Activated naive CD4-positive, alpha-beta T cell treated with Interleukin-2 at 50 U/mL for 16 hours (primary cell): Measurements from ENCODE around the gene ABLIM2.

Experiments
- DNase-seq: peaks from one replicate; pipeline ENCODE4 v3.0.0-alpha.2; 2020

ABLIM2 gene

DNA sequence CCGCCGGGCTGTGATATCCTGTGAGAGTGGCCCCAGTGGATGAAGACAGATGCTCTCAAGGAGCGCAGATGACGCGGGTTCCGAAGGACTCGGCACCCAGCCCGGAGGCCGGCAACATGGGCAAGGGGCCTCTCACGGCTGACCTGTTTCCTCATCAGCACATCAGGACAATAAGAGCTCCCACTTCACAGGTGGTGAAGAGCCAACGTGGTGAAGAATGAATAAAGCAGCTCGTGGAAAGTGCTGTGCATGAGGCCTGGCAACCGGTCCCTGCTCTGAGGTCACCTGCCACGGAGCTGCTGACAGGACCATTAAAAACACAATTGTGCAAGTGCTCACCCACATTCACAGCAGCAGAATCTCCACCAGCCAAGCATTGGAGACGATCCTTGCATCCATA lies 22.9 kb downstream of the ABLIM2 start:
- DNase-seq, result no peak

DNA sequence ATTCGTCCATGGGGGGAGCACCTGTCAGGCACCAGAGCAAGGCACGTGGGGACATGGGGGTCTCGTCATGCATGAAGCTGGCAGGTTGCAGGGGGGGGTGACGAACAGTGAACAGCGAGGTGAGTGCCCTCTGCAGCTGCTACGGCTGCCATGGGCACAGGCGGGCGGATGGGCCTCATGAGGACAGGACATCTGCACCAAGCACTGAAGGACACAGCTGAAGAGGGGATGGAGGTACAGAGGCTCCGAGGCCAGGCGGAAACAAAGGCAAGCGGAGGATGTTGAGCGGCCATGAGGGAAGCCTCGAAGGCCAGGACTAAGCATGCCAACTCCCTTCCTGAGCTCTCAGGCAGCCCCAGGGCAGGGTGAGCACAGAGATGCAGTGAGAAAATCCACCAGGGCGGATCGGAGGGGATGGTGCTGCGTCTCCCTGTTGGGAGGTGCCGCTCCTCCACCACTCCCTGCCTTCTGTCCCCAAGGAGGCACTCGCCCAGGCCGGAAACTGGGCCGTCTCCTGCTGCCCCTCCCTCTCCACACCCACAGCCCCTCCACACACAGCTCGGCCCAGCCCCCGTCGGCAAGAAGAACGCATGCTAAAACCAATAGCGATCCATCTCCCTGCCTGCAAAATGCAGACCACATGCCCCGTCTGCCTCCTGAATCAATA lies 24.6 kb downstream of the ABLIM2 start:
- no peak for DNase-seq

DNA sequence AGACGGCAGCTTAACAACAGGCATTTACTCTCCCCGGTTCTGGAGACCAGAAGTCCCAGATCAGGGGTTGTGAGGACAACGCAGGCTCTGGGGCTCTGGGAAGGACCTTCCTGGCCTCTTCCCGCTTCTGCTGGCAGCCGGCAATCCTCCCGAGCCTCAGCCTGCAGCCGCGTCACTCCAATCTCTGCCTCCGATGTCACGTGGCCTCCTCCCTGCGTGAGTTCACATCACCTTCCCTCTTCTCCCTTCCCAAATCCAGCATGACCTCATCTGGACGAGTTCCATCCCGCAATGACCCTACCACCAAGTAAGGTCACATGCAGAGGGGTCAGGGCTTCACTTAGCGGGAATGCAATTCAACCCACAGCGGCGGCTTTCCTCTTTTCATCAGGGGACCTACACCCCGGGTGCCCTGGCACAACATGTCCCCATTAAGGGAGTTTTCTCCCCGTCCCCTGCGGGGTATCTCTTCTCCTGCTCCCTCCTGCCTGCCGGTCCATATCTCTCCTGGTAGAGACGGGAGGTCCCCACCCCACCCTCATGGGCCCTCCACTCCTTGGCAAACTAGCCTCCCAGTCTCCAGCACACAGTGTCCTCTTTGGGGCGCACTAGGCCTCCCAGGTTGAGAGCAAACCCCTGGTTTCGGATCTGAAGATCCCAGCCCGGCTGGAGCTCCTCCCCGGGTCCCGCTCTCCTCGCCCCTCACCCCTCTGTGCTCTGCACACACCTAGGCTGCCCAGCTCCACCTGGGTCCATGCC lies 25.5 kb downstream of the ABLIM2 start:
- no peak for DNase-seq

DNA sequence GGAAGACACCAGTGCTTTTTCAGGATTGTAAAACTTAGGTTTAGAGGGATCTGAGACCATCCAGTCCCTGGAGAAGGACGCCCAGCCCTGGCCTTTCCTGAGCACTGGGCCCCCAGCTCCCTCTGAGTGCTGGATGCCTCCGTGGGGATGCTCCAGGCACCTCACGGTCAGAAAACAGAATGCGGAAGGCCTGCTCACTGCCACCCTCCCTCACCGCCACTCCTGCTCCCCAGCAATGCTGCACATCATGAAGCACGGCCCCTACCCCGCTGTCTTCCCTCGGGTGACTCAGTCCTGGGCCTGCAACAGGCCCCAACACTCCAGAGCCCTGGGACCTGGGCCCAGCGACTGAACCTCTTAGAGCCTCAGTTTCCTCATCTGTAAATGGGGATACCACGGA lies 26.2 kb downstream of the ABLIM2 start:
- DNase-seq, result no peak

DNA sequence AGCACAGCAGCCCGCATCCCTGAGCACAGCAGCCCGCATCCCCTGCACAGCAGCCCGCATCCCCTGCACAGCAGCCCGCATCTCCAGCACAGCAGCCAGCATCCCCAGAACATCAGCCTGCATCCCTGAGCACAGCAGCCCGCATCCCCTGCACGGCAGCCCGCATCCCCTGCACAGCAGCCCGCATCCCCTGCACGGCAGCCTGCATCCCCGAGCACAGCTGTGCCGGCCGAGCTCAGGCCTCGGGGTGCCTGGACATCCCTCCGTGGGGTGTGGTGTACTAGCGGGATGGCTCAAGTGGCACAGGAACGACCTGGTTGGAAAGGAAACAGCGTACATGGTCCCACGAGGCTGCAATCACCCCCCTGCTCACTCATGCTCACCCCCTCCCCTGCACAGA lies 26.8 kb downstream of the ABLIM2 start:
- no peak for DNase-seq

DNA sequence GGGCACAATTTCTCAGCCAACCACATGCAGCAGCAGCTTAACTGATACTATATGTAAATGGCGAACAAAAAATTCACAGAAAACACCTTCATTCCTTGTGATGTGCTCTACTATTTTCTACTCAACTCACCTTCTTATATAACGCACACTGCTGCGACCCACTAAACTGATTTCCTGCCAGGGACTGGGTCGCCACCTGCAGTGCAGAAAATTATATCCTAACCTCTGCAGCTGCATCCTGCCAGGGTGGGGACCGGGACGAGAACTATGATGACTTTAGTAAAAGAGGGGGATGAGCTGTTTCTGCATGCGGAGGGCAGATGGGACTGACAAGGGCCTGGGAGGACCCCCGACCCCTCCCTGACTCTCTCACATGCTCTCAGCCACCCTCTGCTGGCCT lies 27.4 kb downstream of the ABLIM2 start:
- no peak for DNase-seq

DNA sequence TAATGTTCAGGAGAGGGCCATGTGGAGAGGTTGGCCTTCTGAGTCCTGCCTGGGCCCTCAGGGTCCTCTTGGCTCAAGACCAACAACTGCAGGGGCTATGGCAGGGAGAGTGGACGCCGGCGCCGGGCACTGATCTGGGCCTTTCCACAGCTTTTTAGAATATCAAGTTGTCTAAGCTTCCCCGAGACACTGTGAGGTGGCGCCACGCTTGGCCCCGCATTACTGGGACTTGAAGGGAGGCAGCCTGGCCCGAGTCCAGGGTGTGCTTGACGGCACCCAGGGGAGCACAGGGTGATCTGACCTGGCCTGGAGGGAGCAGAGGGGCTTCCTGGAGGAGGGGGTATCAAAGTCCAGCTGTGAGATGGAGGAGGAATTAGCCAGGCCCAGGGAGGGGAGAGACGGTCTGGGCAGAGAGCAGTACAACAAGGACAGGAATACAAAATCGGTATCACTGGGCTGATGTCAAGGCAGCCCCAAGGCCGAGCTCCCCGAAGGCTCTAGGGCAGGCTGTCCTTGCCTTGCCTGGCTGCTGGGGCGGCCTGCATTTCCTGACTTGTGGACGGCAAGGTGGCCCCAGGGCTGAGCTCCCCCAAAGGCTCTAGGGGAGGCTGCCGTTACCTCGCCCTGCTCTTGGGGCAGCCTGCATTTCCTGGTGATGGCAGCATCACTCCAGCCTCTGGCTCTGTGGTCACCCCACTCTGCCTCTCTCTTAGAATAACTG lies 28.1 kb downstream of the ABLIM2 start:
- no peak for DNase-seq

DNA sequence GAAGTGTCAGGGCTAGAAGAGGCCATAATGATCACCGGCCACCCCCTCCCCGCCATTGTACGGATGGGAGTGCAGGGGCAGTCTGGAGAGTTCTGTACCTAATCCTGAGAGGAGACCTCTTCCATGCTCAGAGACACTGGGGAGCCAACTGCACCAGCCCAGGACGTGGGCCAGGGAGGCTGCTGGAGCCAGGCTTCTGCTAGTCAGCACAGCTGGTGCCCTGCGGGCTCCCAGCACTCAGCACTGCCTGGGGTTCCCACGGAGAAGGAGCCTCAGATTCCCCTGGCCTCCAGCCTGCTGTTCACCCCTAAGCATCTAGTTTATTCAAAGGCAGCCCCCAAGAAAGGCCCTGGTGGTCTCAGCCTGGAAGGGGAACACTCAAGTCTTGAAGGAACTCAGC lies 28.8 kb downstream of the ABLIM2 start:
- no peak for DNase-seq

DNA sequence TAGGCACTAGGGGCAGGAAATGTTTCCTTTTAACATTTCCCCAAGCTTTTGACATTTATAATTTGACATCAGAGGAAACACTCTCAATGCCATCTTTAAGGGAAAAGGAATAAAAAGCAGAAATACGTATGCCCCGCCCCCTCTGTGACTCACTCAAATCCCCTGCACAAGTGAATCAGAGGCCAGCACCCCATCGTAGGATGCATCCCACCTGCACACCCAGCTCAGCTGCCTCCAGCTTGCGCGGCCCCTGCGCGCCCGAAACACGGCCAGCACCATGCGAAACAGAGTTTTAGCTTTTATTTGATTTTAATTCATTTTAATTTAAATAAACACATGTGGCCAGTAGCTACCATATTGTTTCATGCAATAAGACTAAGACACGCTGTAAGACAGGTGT lies 29.5 kb downstream of the ABLIM2 start:
- DNase-seq, result no peak

DNA sequence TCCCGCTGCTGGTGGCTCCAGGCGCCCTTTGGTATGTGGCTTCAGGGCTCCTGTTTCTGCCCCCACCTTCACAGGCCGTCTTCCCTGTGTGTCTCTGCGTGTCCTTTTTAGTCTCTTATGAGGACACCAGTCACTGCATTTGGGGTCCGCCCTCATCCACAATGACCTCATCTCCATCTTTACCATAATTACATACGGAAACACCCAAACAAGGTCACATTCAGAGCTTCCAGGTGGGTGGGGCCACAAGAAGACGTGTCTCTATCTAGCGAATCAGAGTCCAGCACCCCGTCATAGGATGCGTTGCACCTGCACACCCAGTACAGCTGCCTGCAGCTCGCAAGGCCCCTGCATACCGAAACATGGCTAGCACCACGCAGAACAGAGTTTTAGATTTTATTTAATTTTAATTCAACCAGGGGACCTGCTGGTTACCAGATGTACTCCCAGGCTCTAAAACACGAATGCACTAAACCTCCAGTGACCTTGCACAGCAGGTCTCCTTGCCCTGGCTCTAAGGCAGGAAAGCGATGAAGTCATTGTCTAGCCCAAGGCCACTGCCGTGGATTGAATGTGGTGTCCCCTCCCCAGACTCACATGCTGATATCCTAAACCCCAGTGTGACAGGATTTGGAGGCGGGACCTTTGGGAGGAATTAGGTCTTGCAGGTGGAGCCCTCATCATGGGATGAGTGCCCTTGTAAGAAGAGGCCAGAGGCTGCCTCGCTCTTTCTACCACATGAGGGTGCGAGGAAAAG lies 30.3 kb downstream of the ABLIM2 start:
- DNase-seq, result no peak

DNA sequence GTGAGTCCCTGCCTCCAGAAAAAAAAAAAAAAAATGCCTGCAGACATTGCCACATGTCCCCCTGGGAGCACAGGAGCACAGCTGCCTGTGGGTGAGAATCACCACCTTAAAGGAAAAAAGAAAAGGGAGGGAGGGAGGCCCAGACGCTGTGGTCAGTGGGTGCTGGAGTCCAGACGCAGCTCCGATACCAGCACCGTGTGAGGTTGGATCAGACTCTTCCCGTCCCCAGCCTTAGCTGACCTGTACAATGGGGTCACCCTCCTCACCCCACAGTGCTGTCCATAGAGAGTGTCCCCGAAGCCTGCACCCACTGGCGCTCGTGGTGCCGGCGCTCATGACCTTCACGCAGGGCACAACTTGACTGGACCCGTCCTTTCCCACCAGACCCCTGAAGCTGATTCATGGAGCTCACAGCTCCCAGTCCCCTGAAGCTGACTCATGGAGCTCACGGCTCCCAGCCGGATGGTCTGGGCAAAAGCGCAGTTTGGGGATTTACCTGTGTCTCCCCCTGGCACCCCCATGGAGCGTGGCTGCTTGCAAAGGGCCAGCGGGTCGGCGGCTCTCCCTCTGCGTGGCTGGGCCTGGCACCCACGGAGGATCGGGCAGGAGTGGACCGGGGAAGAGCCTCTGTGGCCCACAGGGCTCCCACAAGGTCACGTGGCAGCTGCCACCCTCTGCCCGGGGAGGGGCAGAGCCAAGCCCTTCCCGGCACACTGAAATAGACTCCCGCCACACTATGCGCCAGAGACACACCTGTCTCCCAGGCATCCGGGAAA lies 31.4 kb downstream of the ABLIM2 start:
- no peak for DNase-seq

DNA sequence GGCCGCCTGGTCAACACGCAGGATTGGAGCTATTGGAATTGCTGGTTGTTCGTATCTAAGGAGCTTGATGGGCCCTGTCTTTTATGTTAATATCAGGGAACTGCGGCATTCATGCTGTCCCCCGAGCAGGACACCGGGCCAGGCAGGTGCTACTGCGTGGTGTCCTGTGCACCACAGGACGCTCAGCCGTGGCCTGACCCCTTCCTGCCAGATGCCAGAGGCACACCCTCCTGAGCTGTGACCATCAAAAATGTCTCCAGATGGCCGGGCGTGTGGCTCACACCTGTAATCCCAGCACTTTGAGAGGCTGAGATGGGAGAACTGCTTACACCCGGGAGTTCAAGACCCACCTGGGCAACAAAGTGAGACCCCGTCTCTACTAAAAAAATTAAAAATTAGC lies 32.1 kb downstream of the ABLIM2 start:
- no peak for DNase-seq

DNA sequence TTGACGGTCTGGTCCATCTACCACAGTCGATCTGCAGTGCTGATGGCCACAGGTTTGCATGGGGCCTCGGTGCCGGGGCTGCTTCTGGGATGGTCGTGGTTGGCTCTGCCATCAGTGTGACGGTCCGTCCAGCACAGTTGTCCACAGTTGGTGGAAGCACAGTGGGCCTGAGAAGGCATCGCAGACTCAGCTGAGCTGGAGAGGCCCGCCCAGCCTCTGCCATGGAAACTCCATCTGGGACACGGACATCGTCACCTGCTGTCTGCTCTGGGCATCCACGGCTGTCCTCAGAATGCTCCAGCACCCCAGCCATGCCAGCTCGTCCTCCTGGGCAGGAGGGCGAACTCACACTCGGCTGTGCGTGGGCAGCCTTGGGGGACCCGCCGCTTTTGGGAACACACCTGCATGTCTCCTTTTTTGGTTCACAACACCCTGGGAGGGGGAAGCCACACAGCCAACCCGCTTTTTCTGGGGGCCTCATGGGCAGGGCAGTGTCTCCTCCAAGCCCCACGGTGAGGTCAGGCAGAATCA lies 33.0 kb downstream of the ABLIM2 start:
- DNase-seq, result no peak

DNA sequence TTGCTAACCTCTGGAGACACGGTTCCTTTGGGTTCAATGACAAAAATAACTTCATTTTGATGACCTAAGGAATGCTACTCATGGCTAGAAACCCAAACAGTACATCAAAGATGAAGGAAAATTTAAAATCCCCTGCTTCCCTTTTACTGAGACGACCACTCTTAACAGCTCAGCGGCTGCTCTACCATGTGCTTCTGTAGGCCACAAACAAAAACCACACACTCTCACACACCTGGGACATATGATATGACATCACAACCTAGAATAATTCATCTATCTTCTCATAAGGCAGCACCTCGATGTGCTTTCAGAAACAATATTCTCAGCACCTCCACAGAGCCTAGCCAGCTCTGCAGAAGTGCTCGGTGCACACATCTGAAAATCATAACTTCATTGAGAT lies 34.7 kb downstream of the ABLIM2 start:
- DNase-seq, result no peak

DNA sequence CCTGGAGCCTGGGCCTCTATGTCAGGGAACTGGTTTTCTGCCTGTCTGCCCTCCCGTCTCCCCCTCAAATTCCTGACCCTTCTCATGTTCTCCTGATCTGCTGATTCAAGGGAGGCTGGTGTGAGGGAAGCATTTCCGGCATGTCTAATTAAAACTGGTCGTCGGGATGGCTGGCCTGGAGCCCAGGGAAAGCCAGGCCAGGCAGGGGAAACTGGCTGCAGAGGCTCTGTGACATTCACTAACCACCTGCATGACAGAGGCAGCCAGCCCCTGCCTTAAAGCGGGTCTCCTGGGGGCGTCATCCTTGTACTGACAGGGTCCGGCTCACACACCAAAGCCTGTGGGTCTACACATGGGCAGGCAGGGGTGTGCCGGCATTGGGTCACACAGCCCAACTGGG lies 35.2 kb downstream of the ABLIM2 start:
- DNase-seq, result no peak

DNA sequence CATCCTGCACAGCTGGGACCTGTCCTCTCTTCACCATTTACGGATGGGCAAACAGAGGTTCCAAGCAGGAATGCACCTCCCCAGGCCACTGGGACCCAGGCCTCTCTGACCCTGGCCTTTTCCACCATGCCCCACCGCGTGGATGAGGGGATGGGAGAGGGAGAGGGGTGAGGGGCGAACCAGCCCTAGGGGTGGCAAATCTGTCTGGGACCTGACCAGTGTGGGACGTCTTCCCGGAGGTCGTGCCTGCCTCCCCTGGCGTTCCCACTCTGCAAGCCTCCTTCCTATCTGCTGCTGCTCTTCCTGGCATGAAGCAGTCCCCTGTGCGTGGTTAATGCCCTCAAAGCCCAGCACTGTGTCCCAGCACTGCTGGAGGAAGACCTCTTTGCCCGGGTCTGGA lies 35.9 kb downstream of the ABLIM2 start:
- DNase-seq, result no peak

DNA sequence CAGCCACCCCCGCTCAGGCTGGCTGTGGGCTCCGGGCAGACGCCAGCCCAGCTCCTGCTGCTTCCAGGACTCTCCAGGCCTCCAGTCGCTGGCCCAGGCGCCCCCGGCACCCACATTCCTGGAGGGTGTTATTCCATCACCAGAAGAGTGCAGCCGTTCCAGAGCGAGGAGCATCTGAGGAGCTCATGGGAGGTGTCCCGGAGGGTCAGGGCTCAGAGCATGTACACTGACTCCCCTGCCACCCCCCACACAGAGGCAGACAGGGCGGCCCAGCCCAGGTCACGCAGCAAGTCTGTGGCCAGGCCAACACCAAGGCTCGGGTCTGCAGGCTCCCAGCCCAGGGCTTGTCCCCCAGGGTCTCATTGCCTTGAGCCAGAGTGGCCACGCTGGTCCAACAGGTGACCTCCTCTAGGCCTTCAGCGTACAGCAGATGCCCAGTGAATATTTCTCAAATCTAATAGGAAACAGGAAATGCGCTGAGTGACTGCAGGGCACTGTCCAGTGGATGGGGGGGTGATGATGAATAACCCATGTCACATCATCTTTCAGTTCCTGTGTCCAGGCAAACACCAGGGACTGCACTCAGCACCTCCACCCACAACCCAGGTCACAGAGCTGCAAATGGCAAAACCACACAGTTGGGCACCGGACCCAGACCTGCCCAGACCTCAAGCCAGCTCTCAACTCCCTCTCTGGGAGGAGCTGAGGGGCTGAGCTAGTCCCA lies 37.2 kb downstream of the ABLIM2 start:
- DNase-seq, result no peak

DNA sequence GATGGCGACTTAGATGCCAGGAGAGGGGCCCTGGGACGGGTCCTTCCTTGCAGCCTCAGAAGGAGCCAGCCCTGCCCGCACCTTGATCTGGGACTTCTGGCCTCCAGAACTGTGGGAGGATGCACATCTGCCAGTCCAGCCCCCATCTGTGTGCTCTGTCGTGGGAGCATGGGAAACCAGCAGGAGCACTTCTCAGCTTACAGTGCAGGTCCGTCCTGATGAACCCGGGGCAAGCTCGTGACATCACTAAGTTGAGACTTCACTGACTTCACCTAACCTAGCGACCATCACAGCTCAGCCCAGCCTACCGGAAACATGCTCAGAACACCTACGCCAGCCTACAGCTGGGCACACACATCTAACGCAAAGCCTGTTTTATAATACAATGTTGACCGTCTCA lies 38.1 kb downstream of the ABLIM2 start:
- no peak for DNase-seq

DNA sequence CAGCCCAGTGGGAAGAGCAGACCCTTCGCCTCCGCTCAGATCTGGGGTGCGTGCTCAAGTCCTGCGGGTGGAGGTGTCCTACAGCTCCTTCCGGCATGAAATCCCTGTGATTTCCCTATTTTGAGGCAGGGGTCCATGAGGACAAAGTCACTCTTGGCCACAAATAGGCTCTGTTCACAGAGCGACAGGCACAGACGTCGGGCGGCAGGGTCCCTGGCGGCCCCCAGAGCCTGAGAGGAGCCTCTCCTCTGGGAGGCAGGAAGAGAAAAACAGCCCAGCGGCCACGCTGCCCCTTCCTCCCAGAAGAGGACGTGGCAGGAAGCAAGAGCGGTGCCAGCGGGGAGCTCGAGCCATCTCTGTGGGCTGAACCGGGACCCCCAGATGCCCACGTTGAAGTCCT lies 38.7 kb downstream of the ABLIM2 start:
- no peak for DNase-seq

DNA sequence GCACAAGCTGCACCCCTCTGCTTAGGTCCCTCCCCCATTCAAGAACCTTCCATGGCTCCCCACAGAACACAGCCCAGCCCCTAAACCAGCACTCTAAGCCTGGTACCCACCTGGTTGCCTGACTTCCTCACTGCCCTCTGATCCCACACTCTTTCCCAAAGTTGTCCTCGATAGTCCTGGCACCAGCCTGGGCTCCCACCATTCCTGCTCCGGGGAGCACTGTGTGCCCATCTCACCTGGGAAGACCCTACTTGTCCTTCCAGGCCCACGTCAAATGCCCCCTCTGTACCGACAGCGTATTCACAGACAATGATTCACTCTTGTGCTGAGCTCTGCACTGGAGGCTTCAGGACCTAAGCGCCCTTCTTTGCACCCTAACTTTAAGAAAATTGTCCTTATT lies 40.1 kb downstream of the ABLIM2 start:
- no peak for DNase-seq

DNA sequence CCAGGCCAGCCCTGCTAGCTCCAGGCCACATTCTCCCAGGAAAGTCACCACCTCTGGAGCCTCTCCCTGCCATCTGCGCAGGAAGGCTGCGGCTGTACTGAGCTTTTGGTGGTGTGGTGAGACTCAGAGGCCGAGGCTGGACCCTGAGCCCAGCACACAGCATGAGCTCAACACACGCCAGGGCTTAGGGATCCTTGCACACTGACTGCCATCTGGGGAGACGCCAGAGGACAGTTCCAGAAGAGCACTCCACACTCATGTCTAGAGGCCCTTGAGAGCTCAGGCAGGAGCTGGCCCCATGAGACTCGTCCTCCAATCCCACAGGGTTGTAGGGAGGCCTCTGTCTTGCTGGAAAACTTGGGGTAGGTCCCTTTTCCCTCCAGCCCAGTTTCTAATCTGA lies 40.6 kb downstream of the ABLIM2 start:
- no peak for DNase-seq

DNA sequence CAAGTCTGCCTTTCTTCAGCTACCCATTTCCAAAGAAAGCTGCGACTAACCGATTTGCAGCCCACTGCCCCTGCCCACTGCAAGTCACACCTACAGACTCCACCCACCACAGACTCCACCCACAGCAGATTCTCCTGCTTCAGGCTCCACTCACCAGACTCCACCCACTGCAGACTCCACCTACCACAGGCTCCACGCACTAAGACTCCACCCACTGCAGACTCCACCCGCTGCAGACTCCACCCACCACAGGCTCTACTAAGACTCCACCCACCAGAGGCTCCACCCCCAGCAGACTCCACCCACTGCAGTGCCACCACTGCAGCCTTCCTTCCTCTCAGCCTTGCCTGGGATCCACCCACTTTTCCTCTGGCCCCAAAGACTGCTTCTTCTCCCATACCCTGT lies 41.3 kb downstream of the ABLIM2 start:
- peak; percentile 8 for DNase-seq
